Testis (tissue), 2 donors: Measurements from ENCODE around the gene STX18.

Experiments used
- POLR2A ChIP-seq: fragments of 450-650 bp; IDR thresholded peaks from one replicate; pipeline ENCODE4 v1.6.1; 2017; ENCODE audit warnings: antibody characterized with exemption, mild to moderate bottlenecking, moderate library complexity
- TF ChIP-seq, protein P1 (sequence below), 3 experiments: fragments of 450-650 bp in 2 of 3; fragments of 200-600 bp in 1 of 3; sonication (generic) in 1 of 3; IDR thresholded peaks; one replicate each; pipeline ENCODE4 v1.5.1; 2016 to 2019; ENCODE audit warnings: antibody characterized with exemption in 3 of 3, mild to moderate bottlenecking in 2 of 3, moderate library complexity in 1 of 3

DNA sequence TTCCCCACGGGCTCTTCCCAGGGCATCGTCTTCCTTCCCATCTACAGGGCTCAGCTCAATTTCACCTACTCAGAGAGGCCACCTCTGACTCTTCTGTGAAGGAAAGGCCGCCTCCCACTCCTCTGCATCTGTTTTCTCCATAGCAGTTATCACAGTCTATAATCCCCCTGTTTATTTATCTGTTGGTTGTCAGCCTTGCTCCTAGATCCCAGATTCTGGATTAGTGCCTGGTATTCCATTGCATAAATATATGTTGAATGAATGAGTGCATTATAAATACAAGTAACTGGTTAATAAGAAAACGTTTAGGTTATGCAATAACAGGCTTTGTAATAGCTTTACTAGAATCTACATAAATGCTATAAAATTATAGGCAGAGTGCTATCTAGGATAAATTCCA is 102.1 kb downstream of the STX18 start:
- TF ChIP-seq, protein P1, sequence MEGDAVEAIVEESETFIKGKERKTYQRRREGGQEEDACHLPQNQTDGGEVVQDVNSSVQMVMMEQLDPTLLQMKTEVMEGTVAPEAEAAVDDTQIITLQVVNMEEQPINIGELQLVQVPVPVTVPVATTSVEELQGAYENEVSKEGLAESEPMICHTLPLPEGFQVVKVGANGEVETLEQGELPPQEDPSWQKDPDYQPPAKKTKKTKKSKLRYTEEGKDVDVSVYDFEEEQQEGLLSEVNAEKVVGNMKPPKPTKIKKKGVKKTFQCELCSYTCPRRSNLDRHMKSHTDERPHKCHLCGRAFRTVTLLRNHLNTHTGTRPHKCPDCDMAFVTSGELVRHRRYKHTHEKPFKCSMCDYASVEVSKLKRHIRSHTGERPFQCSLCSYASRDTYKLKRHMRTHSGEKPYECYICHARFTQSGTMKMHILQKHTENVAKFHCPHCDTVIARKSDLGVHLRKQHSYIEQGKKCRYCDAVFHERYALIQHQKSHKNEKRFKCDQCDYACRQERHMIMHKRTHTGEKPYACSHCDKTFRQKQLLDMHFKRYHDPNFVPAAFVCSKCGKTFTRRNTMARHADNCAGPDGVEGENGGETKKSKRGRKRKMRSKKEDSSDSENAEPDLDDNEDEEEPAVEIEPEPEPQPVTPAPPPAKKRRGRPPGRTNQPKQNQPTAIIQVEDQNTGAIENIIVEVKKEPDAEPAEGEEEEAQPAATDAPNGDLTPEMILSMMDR (IDR thresholded peaks at IDR 0.05), result no peak
- no peak for TF ChIP-seq POLR2A
